ENCODE measurements around the gene ZBTB16. TPM values are rescaled to one million over a fixed set of nuclear protein-coding genes. Genes with fewer than 3 reads are reported as not detected.

Gene ZBTB16
- total RNA-seq, 1 donor from 2014 or later = 52.1 TPM

DNA sequence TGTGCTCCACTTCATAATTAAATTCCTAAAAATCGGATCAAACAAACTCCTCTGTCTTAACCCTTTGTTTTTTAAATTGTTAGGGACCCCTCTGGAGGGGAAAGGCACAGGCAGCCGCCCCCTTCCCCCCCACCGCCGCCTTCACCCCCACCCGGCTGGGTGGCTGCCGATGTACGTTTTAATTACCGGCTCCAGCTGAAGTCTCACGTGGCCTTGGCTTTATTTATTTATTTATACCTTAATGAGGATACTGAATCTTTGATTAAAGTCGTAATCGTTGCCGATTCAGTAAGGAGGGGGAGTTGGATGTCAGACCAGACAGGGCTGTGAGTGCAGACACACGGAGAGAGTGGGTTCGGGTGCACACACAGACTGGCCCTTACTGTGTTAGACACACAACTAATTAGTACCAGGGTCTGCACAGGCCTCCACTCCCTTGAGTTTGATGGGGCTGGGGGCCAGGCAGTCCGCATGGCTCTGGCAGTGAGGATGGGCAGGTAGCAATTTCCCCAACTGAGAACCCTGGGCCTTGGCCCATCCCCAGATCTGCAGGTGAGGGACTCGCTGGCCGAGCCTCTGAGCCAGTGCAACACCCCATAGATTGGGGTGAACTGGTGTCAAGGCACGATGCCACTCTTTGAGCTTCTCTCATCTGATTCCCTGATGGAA, 185.3 kb downstream of the ZBTB16 start:
- DNase-seq = no peak

DNA sequence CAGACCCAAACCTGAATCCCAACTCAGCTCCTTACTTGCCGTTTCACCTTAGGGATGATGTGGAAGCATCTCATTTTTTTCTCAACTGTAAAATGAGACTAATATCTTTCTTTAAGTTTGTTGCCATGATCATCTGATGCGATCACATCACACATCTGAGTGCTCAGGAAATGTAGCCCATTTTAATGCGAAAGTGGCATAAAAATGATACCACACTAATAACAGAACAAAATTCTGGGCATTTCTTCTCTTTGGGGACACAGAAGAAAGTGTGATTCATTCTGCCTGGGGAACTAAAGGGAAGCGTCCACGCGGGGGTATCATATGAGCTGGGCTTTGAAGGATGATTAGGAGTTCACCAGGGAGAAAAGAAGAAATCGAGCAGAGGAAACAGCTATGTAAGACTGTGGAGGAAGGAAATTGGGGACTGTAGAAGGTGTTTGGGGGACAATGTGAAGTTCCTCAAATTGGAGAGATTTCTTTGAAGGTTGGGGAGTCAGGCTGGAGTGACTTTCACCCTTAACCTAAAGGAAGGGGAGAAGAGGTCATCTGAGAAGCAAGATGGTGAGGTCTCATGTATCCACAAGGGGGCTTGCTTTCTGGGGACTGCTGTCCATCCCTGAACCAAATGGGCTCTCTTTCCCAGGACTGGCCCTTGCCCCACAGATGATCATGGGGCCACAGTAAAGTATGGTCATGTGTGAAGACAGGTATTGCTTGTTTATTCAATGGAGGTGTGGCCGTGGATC, 187.0 kb downstream of the ZBTB16 start:
- no peak for DNase-seq

DNA sequence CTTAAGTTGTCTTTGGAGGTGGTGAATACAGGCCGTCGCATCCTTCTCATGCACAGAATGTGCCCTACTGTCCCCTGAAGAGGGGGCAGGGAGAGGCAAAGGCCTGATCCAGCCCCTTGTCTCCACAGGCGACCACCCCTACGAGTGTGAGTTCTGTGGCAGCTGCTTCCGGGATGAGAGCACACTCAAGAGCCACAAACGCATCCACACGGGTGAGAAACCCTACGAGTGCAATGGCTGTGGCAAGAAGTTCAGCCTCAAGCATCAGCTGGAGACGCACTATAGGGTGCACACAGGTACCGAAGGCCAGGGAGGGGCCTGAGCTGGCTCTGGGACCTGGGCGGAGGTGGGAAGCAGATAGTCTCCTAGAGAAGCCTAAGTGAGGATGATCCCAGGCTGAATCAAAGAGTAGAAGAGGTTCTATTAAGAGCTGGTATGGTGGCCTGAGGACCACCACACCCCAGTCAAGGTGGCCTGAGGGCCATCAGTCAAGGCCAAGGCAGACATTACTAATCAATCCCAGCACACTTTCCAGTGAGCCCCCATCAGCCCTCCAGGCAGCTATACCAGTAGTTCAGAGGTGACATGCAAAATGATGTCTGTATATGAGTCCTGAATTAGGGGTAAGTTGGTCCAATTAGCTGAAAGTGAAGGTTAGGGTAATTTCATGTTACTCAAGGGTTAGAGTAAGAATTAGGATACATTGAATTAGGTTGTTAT, 187.7 kb downstream of the ZBTB16 start:
- DNase-seq = no peak

DNA sequence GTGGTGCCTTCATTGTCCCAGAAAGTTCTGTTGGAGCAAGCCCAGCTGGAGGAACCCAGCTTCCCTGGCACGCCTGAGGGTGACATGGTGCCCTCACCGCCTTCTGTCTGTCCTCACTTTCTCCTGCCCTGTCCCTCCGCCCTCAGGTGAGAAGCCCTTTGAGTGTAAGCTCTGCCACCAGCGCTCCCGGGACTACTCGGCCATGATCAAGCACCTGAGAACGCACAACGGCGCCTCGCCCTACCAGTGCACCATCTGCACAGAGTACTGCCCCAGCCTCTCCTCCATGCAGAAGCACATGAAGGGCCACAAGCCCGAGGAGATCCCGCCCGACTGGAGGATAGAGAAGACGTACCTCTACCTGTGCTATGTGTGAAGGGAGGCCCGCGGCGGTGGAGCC, 190.7 kb downstream of the ZBTB16 start:
- no peak for DNase-seq

DNA sequence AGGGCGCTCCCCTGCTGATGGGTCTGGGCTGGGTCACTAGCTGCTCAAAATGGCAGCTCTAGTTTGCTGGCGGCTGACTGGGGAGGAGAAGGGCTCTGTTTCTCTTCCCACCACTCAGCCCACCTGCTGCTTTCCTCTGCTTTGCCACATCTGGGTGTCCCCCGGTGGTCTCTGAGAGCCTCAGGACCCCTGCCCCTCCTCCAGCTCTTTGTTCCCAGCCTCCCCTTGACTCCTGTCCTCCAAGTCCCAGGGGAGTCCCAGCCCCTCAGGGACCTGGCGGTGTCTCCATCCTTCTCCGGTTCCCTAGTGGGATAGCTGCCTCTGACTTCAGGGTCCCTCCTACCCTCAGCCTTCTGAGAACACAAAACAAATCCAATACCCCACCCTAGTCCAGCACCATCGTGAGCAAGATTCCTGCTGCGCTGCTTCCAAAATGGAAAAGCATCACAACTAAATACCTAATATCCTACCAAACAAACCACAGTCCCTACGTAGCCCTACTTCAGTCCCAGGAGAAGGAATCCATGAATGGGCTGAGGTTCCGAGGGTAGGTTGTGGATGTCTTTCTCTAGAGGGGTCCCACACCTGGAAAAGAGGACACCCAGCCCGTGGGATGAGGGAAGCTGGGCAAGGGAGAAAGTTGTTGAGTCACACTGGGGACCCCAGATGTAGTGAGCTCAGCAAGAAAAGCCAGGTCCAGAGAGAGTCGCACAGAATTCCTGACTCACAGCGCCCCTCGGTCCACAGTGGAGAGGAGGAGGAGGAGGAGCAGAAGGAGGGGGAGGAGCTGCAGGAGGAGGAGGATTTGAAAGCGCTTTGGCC, 191.7 kb downstream of the ZBTB16 start:
- peak; percentile 38 for DNase-seq

DNA sequence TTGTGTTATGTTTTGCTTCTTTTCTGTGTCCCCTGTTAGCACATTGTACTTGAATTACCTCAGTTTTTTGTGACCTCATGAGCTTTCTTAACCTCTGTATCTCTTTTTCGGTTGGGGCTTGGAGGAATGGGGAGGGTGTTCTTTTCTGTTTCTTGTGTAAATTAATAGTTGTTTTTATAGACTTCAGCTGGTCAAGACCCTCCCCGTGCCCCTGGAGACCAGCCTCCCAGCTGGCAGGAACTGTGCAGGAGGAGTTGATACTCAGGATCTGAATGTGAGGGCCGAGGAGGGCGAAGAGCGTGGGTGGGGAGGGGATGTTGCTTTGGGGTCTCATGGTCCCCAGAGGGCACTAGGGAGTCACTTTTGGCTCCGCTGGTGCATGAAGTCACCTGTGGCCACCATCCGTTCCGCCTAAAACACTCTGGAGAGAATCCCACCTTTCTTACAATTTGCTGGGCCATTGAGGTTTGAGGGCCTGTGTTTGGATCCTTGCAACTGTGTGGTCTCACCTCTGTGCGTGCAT, 192.4 kb downstream of the ZBTB16 start:
- no peak for DNase-seq

DNA sequence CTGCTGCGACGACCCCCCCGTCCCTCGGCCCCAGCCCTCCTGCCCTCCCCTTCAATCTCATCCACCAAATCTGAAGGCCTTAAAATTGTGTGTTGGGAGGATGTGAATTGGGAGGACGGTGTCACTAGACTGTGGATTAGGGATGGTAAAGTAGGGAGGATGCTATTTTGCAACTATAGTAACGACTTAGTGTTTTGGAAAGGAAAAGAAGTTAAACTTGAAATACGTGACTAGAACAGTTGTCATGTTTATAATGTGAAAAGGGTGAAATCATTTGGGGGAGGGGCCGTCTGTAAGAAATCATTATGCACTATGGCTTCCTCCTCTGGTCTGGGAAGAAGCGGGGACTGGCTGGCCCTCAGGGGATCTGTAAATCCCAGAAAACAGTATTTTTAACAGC, 193.3 kb downstream of the ZBTB16 start:
- peak; percentile 63 for DNase-seq

DNA sequence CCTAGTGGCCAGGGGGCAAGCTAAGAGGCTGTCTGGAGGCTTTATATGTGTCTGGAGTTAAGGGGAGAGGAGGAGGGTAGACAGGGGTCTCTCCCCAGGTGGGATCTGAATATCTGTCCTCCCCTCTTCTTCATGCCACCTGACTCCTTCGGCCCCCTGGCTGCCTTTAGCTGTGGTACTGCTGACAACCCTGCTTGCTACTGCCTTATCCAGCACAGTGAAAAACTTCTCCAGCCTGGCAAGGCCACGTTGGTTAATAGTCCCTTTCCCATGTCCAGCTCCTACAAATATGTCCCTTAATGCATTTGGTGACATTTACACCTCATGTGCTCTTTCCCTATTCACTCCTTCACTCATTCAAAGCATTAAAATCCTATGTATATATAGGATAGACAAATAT, 194.3 kb downstream of the ZBTB16 start:
- no peak for DNase-seq

DNA sequence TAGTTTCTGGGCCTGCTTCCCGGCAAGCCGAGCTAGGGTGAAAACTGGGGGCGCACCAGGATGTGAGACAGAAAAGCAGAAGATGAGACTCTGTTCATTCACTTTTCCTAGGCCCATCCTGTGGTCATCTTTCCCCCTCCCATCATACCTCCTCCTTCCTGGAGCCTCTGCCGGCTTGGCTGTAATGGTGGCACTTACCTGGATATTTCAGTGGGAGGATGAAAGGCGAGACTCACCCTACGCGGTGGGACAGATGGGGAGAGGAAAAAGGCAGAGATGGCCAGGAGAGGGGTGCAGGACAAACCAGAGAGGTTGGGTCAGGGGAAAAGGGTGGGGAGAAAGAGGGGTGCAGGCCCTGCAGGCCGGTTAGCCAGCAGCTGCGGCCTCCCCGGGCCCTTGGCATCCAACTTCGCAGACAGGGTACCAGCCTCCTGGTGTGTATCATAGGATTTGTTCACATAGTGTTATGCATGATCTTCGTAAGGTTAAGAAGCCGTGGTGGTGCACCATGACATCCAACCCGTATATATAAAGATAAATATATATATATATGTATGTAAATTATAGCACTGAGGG, 195.1 kb downstream of the ZBTB16 start:
- DNase-seq = no peak

DNA sequence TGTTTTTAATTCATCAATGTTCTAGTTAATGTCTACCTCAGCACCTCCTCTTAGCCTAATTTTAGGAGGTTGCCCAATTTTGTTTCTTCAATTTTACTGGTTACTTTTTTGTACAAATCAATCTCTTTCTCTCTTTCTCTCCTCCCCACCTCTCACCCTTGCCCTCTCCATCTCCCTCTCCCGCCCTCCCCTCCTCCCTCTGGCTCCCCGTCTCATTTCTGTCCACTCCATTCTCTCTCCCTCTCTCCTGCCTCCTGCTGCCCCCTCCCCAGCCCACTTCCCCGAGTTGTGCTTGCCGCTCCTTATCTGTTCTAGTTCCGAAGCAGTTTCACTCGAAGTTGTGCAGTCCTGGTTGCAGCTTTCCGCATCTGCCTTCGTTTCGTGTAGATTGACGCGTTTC, 195.8 kb downstream of the ZBTB16 start:
- no peak for DNase-seq

DNA sequence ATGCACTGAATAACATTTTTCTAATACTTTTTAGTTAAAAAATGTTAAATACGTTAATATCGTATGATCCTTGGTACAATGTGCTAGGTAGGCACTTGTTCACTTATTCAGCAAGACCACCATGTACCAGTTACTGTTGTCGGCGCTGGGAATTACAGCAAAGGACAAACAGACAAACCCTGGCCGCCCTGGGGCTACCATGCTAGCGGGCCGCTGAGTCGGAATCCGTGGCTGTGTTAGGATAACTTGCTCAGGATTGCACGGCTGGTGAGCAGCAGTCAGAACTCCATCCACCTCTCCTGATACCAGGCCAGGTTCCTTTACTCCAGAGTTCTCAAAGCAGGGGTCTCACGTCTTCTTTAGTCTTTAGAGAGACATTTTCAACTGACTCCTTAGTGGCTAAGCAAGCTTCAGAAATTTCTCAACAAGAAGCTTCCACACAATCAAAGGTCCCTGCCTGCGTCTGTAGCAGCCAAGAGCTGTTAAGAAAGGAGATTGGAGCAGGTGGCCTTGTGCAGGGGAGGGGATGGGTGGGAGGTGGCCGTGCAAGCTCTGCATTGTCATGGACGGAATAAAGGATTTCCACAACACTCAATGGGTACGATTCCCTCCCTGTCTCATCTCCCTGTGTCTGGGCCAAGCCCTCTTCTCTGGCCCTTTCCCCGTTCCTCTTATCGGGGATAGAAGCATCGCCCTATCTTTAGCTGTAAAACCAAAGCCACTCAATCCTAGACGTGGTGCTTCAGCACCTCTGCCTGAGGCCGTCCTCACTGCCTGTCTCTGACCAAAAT, 196.9 kb downstream of the ZBTB16 start:
- no peak for DNase-seq

DNA sequence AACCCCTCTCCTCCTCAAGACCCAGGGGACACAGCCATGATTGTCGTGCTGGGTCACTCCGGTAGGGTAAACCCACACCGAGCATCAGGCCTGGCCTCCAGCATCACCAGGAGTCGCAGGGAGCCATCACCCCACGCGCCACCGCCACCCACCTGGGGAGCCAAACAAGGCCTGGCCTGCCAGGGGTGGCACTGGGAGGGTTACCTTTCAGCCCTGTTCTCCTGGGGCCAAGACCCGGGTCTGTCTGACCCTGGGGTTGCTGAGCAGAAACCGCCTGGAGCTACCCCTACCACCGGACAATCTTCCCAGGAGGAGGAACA, 197.4 kb downstream of the ZBTB16 start:
- no peak for DNase-seq

DNA sequence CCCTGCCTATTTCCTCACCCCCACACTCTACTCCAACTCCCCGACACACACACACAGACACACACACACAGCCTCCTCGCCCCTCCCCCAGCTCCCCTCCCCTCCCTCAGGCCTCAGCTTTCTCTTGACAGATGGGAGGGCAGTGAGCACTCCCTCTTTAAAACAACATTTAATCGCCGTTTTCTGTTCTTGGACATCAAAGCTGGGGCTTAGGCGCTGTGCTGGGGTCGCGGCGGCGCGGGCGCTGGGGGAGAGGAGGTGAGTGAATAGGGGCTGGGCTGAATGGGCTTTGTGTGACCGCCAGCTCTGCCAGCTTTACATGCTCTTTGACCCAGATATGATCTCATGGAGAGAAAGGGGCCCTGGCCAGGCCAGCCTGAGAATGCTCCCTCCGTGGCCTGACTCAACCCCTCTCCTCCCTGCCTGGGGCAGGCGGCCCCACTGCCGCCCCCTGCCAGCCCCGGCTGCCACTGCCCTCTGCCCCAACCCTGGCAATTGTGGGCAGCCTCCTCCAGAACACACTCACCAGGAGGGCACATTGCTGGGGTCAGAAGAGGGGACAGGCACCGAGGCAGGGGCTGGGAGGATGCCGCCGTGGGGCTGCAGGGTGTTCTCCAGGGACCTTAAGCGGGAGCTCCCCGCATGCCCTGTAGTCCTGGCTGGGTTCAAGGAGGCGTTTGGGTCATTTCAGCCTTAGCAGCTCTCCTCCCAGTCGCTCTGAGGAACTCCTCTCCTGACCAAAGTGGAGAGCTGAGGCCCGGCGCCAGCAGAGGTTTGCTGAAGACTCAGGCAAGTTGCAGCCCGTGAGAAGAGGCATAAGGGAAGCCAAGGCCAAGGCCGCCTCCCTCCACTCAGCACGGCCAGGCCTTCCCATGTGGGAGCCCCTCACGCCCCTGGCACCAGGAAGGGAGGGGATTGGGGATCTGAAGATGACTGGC, 198.4 kb downstream of the ZBTB16 start:
- DNase-seq = peak; percentile 48

DNA sequence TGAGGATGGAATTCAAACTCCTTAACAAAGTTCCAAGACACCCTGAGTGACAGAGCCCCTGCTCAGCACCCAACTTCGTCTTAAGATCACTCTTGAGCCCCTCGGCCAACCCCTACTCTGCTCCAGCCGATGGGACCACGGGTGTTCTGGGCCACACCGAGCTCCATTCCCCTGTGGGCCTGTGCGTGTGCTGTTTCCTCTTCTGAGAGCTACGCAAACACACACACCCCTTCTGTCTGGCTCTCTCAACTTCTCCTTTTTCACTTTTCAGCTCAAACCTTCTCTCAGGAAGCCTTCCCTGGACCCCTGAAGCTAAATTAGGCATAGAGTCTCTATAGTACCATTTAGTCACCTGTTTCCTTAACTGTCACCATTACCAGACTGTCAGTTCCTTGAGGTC, 199.2 kb downstream of the ZBTB16 start:
- DNase-seq = no peak

DNA sequence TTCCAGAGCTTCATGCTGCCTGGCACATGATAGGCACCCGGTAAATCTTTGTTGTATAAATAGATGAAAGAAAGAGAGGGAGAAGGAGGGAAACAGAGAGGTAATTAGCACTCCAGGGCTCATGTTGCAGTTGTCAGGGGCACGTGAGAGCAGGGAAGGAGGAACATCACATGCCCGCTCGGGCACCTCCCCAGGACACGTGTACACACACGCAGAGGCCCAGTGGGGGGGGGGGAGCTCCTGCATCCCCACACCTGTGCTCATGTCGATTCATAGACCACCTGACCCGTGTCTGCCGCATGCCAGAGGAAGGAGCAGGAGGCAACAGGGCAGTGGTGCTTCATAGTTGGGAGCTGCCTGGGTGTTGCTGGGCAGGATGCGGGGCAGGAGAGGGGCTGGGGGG, 199.6 kb downstream of the ZBTB16 start:
- DNase-seq = peak; percentile 43

DNA sequence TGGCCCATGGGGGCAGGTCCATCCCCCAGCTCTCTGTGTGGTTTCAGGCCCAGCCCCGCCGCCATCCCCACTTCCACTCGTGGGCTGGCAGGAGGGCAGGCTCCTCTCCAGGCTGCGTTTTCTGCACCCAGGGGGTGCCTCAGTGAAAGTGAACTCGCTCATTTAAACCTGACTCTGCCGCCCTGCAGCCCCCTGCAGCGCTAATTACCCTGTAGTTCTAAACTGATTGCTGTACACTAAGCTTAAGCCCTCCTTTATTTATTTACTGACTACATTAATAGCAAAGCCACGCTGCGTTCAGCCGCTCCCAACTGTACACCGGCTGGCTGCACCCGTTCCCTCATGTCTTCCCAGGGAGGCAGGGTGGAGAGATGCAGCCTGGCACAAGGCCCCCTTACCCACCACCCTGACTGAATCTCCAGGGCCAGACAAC, 200.1 kb downstream of the ZBTB16 start:
- no peak for DNase-seq

DNA sequence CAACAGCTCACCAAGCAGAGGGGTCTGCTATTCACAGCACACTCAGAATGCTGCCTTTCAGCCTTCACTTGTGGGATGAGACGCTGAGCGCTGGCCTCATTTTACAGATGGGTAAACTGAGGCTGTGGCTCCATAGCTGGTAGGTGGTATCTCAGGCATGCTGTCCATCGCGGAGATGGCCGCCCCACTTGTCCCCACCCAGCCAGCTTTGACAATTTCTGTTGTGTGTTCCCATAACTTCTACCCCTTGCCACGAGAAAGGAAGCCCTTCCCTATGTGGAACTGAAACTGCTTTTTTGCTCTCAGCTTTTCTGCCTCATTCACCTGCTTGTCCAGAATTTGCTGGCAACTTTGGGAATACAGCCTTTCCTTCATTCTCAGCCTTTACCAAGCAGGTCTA, 200.6 kb downstream of the ZBTB16 start:
- DNase-seq = no peak

DNA sequence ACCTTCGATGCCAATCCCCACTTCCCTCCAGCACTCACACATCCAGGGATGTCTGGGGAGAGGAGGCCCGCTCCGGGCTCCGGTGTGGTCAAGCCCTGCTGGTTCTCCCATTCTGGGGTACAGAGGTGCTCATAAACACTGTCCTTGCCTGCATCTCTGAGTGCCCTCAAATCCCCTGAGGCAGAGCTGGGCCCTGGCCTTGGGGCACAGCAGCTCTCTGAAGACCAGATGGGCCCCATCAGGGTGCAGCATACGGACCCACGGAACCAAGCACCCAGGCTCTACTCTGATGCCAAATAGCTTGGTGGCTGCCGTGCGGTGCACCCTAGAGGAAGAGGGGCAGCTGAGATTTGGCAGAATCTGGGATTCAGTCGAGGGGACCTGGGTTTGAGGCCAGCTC, 201.0 kb downstream of the ZBTB16 start:
- no peak for DNase-seq

DNA sequence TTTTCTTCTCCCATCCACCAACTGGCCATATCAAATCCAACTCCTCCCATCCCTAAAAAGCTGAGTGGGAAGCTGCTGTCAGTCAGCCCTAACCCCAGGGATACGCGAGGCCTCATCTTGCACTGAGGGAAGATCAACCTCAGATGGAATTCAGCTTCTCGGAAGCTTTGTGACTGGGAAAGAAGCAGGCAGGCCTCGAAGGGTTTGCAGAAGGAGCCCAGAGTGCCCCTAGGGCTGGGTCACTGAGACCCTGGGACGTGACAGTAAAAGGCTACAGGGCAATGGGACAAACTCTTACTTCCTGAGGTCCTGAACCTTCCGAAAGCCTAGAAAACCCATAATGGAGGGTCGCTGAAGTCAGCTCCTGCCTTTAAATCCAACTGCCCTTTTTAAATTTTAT, 202.3 kb downstream of the ZBTB16 start:
- no peak for DNase-seq
